Right lobe of liver (tissue), 4 donors: Measurements from ENCODE around the gene SHISA6.

Experiments used
- CTCF ChIP-seq, 4 donors: fragments of 200-600 bp in 3 of 4; fragments of 450-650 bp in 1 of 4; IDR thresholded peaks; one replicate each; pipeline versions ENCODE4 v1.5.1 to v1.8.0; 2016 to 2022; ENCODE audit warnings: antibody characterized with exemption in 4 of 4, mild to moderate bottlenecking in 2 of 4
- POLR2A ChIP-seq: fragments of 450-650 bp; IDR thresholded peaks from one replicate; pipeline ENCODE4 v1.6.1; 2017; ENCODE audit warnings: antibody characterized with exemption, mild to moderate bottlenecking
- donor health status: DM: no; HTN: no; CAD: no.
- donor health status: DM: no; HTN: no; CAD: no.
- donor health status: DM: no; HTN: yes; CAD: no.

- TF ChIP-seq POLR2A, result no peak
- TF ChIP-seq CTCF (IDR thresholded peaks at IDR 0.05), result no peak
Observed at GRCh38 chr17:11548398-11548797, 307.4 kb downstream of the SHISA6 start.
